Middle frontal gyrus (tissue), 1 donor: ENCODE data around the gene CXXC4.

Source experiments
- DNase-seq: peaks from one replicate; pipeline ENCODE4 v3.0.0-alpha.2; 2015; ENCODE audit warnings: low spot score; ENCODE audit errors: extremely low spot score

CXXC4 gene

DNA sequence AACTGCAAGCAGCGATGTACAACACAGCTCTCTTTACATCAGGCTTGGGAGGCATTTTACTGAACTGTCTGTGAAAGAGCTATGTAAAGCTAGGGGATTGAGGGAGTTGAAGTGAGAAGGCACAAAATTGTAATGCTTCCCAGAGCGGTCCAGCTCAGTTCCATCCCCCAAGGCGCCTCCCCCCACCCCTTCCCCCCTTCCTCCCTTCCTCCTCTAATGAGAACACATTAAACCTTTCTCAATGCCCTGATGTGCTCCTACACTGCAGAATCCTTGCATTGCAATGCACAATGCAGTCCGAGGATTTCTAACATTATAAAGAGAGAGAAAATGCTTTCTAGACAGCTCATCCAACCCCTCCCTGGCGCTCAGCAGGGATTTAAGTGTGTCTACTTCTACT is 73.9 kb downstream of the CXXC4 start:
- no peak for DNase-seq
